GM21360 (cell line): ENCODE data around the gene DDX54.
A peak's percentile ranks its signal among the peaks of the same experiment; 100 is the strongest.

Experiments
- ATAC-seq: cut with Tn5 transposase; IDR thresholded peaks from one replicate; pipeline ENCODE4 v1.9.1; 2021; ENCODE audit warnings: mild to moderate bottlenecking, moderate library complexity; ENCODE audit not compliant: unreplicated experiment

The DDX54 gene

DNA sequence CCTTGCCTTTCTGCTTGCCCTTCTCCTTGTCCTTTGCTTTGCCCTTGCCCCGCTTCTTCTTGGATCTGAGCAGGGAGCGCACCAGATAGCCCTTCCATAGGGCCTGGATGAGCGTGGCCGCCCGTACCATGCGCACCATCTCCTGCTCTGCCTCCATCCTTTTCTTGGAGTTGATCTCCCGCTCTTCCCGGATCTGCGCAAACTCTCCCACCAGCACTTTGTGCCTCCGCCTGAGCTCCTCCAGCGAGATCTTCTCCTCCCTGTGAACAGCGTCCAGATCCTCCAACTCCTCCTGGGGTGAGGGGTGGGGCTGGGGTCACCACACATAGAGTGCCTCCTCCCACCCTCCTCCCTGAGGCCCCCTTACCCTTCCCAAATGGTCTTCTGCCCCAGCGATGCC is 10.3 kb upstream of the DDX54 start:
- no peak for ATAC-seq

DNA sequence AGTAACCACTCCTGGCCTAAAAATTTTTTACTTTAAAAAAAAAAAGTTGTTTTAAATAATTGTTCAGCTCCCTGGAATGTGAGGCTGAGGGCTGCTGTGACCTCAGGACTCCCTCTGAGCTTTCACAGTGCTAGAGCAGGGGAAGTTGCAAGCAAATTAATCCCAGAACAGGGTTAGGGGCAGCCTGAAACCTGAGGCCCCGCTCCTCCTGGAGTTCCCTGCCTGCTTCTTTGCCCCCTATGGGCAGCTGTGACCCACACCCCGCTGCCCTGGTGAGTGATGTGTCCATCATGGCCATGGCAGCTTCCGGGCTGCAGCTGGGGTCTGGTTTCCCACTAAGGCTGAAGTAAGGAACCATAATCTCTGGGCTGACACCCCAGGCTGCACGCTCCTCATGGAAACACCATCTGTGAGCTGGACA is 9.7 kb upstream of the DDX54 start:
- ATAC-seq: no peak

DNA sequence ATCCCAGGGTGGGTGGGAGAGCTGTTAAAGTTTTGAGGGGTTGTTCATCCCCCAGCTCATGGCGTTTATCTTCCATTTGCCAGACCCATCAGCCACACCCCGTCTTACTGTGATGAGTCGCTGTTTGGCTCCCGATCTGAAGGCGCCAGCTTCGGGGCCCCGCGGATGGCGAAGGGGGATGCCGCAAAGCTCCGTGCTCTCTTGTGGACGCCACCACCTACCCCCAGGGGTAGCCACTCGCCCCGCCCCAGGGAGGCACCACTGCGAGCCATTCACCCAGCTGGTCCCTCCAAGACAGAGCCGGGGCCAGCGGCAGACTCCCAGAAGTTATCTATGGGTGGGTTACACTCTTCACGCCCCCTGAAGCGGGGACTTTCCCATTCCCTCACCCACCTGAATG is 5.9 kb upstream of the DDX54 start:
- ATAC-seq: no peak

DNA sequence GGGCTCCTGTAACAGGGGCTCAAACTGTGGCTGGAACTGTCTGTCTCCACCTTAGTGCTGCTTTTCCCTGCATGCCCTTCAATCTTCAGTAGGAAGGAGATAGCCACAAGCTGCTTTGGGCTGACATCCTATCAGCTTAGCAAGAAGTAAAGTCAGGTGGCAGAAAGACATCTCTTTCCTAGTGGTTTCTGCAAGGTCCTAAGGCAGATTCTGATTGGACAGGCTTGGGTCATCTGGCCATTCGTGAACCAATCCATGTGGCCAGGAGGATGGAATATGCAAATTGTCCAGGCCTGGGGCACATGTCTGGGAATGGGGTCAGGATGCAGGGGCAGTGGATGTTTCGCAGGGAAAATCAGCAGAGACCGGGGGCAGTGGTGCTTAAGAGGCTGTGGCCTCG is 5.5 kb upstream of the DDX54 start:
- no peak for ATAC-seq

DNA sequence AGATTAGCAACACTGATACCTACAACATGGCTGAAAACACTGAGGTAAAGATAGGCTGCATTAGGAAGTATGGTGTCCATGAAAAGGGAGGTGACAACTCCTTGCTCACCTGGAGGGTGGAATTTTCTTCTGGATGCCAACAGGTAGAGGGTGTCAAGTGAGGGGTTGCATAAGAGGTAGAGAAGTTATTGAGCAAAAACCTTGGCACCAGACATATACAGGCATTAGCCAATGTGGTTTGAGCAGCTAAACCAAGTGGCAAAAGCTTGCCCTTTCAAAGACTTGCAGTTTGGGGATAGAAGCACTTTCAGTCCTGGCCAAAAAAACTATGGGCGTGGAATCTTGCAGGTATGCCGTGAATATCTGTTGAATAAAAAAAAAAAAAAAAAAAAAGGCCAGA is 4.1 kb upstream of the DDX54 start:
- no peak for ATAC-seq

DNA sequence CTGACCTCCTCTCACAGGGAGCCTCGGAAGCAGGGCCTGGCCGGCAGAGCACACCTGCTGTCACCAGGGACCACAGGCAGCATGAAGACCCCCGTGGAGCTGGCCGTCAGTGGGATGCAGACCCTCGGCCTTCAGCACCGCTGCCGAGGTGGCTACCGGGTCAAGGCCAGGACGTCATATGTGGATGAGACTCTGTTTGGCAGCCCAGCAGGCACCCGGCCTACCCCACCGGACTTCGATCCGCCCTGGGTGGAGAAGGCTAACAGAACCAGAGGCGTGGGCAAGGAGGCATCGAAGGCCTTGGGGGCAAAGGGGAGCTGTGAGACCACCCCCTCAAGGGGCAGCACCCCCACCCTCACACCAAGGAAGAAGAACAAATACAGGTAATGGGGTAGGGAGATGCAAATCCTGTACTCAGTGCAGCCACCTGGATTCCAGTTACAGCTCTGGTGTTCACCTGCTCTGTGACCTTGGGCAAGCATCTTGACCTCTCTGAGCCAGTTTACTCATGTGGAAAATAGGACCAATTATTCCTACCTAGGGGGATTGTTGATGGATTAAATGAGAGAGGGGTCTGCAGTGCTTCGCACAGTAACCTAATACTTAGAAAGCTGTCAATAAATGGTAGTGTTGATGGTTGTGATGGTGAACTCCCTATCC is 1.5 kb upstream of the DDX54 start:
- no peak for ATAC-seq

DNA sequence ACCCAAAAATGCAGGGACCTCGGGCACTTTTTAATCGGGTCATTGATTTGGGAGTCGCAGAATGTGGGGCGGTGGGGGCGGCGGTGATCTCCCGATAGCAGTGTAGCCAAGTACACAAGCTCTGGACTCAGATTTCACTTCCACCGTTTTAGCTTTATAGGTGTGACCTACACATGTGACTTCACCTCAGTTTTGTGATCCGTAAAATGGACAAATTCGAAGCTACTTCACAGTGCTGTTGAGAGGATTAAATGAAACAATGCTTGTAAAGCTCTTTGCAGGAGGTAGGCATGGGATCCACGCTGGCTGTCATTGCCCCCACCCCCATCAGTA is 721 bp upstream of the DDX54 start:
- ATAC-seq: no peak

DNA sequence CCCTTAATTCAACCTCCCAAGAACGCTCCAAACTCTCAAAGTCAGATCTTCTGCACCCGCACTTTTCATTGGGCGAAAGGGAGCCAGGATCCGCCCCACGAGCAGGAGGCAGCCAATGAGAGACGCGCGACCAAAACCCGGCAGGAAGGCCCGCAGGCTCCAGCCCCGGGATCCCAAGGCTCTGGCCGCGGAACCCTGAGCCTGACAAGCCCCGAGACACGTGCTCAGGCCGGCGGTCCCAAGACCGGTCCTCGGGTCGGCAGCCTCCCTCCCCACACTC is 438 bp downstream of the DDX54 start:
- peak; percentile 68 for ATAC-seq

DNA sequence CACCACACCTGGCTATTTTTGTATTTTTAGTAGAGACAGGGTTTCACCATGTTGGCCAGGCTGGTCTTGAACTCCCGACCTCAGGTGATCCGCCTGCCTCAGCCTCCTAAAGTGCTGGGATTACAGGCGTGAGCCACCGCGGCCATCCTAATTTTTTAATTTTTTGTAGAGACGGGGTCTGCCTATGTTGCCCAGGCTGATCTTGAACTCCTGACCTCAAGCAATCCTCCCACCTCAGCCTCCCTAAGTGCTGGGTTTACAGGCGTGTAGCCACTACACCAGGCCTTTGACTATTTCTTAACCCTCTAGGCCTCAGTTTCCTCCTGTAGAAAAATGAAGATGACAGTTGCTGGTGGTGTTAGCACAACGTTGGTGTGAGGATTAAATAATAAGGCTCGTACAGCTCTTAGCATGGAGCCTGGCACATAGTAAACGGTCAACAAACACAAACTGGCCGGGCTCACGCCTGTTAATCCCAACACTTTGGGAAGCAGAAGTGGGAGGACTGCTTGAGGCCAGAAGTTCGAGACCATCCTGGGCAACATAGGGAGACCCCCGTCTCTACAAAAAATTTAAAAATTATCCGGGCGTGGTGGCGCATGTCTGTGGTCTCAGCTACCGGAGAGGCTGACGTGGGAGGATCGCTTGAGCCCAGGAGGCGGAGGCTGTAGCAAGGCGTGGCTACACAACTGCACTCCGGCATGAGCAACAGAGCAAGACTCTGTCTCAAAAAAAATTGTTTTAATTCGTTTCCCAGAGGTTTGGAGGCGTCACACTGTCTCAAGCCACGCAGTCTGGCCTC is 979 bp downstream of the DDX54 start:
- peak; percentile 43 for ATAC-seq

DNA sequence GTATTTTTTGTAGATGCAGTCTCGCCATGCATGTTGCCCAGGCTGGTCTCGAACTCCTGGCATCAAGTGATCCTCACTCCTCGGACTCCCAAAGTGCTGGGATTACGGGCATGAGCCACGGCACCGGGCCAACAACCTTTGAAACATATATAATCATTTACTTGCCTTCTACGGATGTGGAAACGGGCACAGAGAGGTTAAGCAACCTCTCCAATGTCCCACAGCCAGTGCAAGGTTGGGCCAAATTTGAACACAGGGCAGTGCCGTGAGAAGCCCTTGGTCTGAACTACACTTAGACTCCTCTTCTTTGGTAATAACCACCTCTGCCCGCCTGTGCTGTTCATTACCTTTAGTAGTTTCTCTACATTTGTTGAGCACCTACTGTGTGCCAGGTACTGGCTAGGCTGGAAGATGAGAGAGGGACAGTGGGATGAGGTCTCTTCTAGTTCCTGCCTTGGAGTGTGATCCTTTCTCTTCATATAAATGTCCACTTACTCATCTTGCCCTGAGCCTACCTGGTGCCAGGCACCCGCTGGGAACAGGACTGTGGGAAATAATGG is 2.2 kb downstream of the DDX54 start:
- ATAC-seq: no peak

DNA sequence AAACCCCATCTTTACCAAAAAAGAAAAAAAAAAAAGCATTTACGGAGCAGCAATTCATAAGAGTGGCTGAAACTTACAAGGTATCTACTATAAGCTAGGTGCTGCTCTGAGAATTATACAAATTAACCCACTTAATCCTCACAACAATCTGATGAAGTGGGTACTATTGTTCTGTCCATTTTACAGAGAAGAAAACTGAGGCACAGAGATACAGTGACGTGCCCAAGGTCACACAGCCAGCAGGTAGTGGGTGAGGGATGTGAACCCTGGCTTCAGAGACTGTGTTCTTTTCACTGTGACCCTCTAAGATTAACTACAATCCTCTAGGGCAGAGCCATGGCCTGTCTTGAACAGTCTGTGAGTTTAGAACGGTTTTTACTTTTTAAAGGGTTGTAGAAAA is 3.3 kb downstream of the DDX54 start:
- no peak for ATAC-seq

DNA sequence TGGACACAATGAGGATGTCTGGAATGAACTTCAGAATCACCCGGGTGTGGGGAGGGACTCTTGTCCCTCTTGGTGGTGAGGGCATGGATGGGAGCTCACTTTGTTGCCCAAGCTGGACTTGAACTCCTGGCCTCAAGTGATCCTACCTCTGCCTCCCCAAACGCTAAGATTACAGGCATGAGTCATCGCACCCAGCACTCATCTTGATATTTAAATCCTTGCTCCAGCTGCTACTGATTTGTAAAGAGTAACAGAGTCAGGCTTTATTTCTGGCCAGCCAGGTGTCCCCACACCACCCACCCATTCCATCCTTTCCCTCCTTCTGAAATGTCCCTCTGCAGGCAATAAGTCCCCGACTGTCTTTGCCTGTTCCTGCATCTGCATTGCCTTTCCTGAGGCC is 4.9 kb downstream of the DDX54 start:
- ATAC-seq: no peak

DNA sequence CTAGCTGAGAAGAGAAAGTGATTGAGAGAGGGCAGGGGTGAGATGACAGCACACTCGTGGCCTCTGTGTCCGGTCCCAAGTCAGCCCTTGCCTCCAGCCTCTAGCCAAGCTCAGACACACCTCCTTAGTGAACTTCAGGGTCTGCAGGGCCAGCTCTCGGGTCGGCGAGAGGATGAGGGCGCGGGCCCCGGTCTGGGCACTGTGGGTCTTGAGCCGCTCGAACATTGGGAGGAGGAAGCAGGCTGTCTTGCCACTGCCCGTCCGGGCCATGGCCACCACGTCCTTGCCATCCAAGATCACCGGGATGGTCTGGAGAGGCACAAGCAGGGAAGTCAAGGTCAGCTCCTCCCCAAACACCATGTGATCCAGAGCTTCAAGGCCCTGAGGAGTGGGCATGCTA is 6.3 kb downstream of the DDX54 start:
- no peak for ATAC-seq

DNA sequence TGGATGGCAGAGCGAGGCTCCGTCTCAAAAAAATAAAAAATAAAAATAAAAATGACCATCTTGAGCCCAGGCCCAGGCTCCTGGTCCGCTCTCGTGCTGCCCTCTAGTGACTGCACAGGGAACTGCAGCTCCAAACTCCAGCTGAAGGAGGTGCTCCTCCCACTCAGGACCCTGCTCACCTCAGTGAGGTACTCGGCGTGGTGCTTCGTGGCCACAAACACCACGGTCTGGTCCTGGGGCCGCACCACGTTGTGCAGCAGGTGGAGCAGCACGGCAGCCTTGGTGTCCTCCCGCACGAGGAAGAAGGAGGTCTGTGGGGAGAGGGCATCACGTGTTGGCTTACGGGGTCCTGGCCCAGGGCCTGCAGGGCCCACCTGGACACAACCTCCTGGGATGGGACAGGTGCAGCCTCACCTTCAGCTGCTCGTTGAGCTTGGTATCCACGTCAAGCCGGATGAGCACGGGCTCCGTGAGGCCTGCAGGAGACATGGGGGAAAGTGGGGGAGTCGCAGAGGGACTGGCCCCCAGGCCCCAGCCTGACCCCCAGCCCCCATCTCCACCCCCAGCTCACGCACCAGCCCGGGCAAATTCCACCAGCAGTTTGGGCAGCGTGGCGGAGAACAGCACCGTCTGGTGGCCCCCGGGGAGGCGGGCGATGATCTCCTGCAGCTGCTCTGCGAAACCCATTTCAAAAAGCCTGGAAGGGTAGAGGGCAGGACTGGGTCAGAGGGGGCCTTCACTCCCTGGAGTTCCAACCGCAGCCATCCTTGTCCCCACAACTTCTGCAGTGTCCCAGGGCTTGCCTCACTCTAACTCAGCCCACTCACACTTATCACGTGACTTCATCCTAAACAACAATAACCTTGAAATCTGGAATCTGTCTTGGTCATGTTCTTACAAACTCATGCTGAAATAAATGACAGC is 10.6 kb downstream of the DDX54 start:
- ATAC-seq: peak; percentile 50

DNA sequence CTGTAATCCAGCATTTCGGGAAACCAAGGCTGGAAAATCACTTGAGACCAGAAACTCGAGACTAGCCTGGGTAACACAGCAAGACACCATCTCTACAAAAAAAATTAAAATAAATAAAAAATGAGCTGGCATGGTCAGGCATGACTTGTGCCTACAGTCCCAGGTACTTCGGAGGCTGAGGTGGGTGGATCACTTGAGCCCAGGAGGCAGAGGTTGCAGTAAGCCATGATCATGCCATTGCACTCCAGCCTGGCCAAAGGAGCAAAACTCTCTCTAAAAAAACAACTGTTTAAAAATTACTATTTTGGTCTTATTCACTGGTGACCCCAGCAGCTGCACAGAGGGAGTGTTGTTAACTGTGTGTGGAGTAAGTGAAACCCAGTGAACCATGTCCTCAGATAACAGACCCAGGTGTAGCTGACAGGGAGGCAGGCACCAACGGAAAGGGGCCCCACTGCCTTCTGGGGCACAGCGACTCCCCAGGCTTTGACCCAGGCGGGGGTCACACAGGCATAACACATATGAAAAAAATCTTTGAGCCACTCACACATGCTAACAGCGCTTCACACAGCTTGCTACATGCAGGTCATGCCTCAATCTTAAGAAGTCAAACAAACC is 12.1 kb downstream of the DDX54 start:
- no peak for ATAC-seq

DNA sequence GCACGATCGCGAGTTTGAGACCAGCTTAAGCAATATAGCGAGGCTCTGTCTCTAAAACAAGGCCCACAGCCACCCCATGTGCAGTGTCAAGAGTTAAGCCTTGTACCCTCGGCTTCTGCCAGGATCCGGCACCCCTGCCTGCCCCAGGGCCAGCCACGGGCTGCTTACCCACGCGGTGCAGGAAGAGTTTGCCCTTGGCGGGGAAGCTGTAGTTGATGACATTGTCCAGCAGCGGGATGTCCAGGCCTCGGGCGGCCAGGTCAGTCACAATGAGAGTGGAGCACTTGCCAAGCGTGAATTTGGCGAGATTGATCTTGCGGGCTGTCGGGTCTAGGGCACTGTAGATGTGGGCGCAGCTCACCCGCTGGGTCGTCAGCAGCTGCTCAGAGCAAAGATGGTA is 13.1 kb downstream of the DDX54 start:
- no peak for ATAC-seq

DNA sequence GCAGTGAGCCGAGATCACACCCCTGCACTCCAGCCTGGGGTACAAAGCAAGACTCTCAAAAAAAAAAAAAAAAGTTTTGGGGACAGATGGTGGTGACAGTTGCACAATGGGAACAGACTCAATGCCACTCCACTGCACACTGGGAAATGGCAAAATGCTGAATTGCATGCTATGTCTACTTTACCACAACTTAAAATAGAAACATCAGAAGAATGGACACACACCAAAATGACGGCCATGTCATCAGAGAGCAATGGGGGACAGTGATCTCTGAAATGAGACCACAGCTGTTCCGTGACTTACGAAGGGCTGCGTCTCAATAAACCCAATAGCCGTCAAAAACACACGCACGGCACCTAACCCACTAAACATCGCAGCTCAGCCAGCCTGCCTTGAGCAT is 13.7 kb downstream of the DDX54 start:
- ATAC-seq: no peak

DNA sequence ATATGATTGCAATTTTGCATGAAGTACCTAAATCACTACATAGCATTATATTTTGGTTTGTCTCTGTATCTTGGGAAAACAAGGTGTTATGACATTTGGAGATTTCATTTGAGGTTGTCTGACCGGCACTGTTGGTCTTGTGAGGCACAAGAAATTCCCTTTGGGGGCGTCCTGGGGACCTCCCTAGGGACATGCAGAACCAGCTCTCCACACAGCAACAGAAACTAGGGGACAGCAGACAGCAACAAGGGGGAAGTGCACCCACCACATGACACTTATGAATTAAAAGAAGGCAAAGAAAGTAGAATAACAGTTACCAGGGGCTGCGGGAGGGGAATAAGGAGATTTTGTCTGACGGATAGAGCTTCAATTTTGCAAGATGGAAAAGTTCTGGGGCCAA is 14.4 kb downstream of the DDX54 start:
- no peak for ATAC-seq

DNA sequence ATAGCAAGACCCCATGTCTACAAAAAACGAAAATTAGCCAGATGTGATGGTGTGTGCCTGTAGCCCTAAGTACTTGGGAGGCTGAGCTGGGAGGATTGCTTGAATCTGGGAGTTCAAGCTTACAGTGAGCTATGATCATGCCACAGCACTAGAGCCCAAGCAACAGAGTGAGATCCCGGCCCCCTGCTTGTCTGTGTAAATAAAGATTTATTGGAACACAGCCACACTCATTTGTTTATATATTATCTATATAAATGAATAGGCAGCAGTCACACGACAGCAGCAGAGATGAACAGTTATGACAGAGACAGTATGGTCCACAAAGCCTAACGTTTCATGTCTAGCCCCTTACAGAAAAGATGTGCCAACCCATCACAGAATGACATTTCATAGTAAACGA is 14.8 kb downstream of the DDX54 start:
- ATAC-seq: no peak

DNA sequence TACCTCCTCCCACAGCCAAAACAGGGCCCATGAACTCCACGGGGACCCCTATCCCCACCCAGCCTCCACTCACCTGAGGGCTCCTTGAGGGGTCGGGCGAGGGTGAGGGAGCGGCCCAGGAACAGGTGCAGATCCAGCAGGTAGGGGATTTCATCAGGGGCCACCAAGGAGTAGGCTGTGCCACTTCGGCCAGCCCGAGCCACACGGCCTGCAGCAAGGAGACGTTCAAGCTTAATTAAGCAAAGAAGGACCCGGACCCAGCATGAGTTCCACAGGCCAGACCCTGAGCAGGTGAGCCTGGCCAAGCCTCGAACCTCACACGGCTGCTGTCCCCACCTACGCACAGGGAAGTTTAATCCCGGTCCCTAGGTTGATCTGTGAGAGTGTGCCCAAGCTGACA is 15.6 kb downstream of the DDX54 start:
- ATAC-seq: no peak

DNA sequence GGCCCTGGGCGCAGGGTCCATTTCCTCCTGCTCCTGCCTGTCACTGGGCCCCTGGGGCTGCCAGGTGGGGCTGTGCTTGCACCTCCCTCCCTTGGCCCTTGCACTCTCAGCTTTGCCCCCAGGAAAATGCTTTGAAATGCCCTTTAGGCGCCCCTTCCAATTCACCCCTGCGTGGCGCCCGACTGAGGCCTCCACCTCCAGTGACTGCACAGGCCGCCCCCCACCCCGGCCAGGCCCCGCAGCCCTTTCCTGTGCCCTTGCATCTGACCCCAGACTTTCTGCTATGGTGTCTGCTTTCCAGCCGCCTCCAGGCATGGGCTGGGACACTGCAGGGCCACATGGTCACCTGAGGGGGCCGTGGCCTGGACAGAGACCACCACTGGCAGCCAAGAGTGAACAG is 17.4 kb downstream of the DDX54 start:
- ATAC-seq: no peak
